BLaER1 treated with 17β-estradiol and CSF1 and Interleukin-3, amounts not matched to agents 10 nM and 100 nM (cell line): Measurements from ENCODE around the gene GGTLC1.

Experiments used
- H3K27ac ChIP-seq, 11 experiments: shearing (Covaris generic); formaldehyde crosslinking; 2 replicates each; pipeline ENCODE4 v1.8.1; 2022
- H3K27me3 ChIP-seq, 11 experiments: shearing (Covaris generic); formaldehyde crosslinking; 2 replicates each; pipeline ENCODE4 v1.8.1; 2022
- H3K36me3 ChIP-seq, 11 experiments: shearing (Covaris generic); formaldehyde crosslinking; 2 replicates each; pipeline ENCODE4 v1.8.1; 2022
- H3K4me1 ChIP-seq, 10 experiments: shearing (Covaris generic); formaldehyde crosslinking; 2 replicates each; pipeline ENCODE4 v1.8.1; 2022
- H3K4me2 ChIP-seq, 11 experiments: shearing (Covaris generic); formaldehyde crosslinking; 2 replicates each; pipeline ENCODE4 v1.8.1; 2022
- H3K4me3 ChIP-seq, 10 experiments: shearing (Covaris generic); formaldehyde crosslinking; 2 replicates each; pipeline ENCODE4 v1.8.1; 2022
- H3K9ac ChIP-seq, 11 experiments: shearing (Covaris generic); formaldehyde crosslinking; 2 replicates each; pipeline ENCODE4 v1.8.1; 2022
- H3K9me3 ChIP-seq, 11 experiments: shearing (Covaris generic); formaldehyde crosslinking; replicated peaks in 1 of 11; 2 replicates each; pipeline ENCODE4 v1.8.1; 2022
- H4K20me1 ChIP-seq, 11 experiments: shearing (Covaris generic); formaldehyde crosslinking; 2 replicates each; pipeline ENCODE4 v1.8.1; 2022
- Cebpa-rat ChIP-seq, 11 experiments: shearing (Covaris generic); IDR thresholded peaks; 2 replicates each; pipeline ENCODE4 v1.8.1; 2022

Gene GGTLC1

GRCh38 chr20:24016607-24017457 is 28.3 kb upstream of the GGTLC1 start:
- no peaks in the 10 kb centered on the region for H4K20me1 ChIP-seq
- H3K4me3 ChIP-seq = no peak overlapping the region
- peaks cover 0 to 3% (median 0%) of the 10 kb centered on the region in 10 experiments; a peak in 1 of 20 replicates for H3K4me1 ChIP-seq
- H3K4me2 ChIP-seq = no peak overlapping the region
- no peaks in the 10 kb centered on the region for H3K36me3 ChIP-seq
- no peaks in the 10 kb centered on the region; a peak in 1 of 22 replicates for H3K27me3 ChIP-seq
- no peak overlapping the region for H3K27ac ChIP-seq
- TF ChIP-seq Cebpa-rat (IDR thresholded peaks at IDR 0.05) = 0 out of 22 replicates have a peak, but pooled peaks of 1 of the 11 experiments have one; percentile 25
- H3K9me3 ChIP-seq = peaks cover 0 to 10% (median 5%) of the 10 kb centered on the region in 11 experiments; a peak in 6 of 22 replicates
- no peak overlapping the region for H3K9ac ChIP-seq

DNA sequence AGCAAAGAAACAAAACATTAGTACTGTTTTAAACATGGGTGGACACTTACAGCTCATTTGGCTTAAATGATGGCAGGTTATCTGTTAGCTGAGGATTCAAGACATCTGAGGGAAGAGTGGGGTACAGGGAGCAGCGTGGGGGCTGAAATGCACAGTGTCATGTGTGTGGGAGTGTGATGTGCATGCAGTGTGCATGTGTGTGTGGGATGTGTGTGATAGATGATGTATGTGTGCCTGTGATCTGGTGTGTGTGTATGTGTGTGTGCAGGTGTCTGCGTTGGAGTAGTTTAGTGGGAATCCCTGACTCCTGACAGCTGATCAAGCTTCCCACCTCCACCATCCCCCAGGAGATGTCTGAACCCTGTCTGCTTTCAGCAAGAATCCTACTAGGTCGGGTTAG is 25.4 kb upstream of the GGTLC1 start:
- no peaks in the 10 kb centered on the region; a peak in 1 of 22 replicates for H3K27me3 ChIP-seq

DNA sequence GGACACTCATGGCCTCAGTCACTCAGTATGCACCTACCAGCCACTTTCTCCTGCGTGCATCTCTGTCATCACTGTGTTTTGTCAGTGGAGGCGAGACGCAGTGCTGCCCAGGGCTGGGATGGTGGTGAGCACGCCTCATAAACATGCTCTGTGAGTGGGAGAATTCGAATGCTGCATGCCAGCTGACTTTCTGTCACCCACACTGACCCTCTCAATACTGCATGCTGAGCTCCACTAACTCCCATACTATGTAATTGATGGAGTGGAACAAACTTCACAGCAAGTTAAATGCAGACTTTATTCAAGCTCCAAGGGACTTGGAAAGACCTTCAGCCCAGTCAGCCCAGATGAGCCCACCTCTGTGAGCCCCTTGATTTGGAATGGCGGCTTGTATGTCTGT is 22.7 kb upstream of the GGTLC1 start:
- Histone ChIP-seq H3K4me1 (peaks cover 0 to 16% (median 13%) of the 10 kb centered on the region in 10 experiments; a peak in 13 of 20 replicates), H3K9me3 (no peaks in the 10 kb centered on the region), H3K27me3 (no peaks in the 10 kb centered on the region), H3K27ac (no peak overlapping the region), H3K4me2 (peak overlapping the region in 6 of 11 experiments; percentile 37 to 65 (median 54); a peak in 11 of 22 replicates), H4K20me1 (no peaks in the 10 kb centered on the region), H3K9ac (no peak overlapping the region), H3K36me3 (no peaks in the 10 kb centered on the region), H3K4me3 (no peak overlapping the region)
- no peak for TF ChIP-seq Cebpa-rat (IDR thresholded peaks at IDR 0.05)

More for the DNA sequence above, 25.4 kb upstream of the GGTLC1 start:
- no peak overlapping the region for H3K4me2 ChIP-seq
- no peak for TF ChIP-seq Cebpa-rat (IDR thresholded peaks at IDR 0.05)
- H3K9ac ChIP-seq = no peak overlapping the region
- H4K20me1 ChIP-seq = no peaks in the 10 kb centered on the region
- H3K36me3 ChIP-seq = no peaks in the 10 kb centered on the region
- no peaks in the 10 kb centered on the region for H3K9me3 ChIP-seq
- no peak overlapping the region for H3K4me3 ChIP-seq
- no peak overlapping the region for H3K27ac ChIP-seq
- H3K4me1 ChIP-seq = peaks cover 0 to 16% (median 13%) of the 10 kb centered on the region in 10 experiments; a peak in 13 of 20 replicates

- H3K4me2 ChIP-seq = no peak overlapping the region
- no peak overlapping the region for H3K4me3 ChIP-seq
- no peaks in the 10 kb centered on the region for H3K36me3 ChIP-seq
- peaks cover 0 to 16% (median 13%) of the 10 kb centered on the region in 10 experiments; a peak in 15 of 20 replicates for H3K4me1 ChIP-seq
- no peak overlapping the region for H3K9ac ChIP-seq
- H4K20me1 ChIP-seq = no peaks in the 10 kb centered on the region
- H3K27ac ChIP-seq = no peak overlapping the region
- no peaks in the 10 kb centered on the region for H3K9me3 ChIP-seq
- no peak for TF ChIP-seq Cebpa-rat (IDR thresholded peaks at IDR 0.05)
- H3K27me3 ChIP-seq = no peaks in the 10 kb centered on the region
These were observed 19.2 kb upstream of the GGTLC1 start for GRCh38 chr20:24007758-24008157.

DNA sequence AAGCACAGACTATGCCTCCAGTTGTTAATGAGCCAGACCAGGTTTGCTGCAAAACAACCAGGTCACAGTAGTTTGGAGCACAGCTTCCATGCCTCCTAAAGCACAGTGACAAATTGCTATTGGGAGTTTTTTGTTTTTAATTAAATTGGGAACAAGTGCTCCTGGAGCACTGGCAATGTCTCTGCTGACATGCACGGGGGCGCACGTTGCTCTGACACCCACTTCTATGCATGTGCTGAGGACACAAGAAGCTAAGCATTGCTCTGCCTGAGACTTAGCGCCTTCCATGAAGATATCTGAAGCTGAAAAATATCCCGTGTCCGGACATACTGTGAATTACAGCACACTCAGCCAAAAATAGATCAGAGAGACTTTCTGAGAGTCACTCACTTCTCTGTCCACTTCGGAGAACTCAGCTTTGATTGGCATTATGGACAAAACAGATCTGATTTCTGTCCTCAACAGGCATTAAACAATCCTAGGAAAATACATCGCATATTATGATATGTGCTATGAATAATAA is 18.6 kb upstream of the GGTLC1 start:
- no peak for TF ChIP-seq Cebpa-rat (IDR thresholded peaks at IDR 0.05)
- H3K27me3 ChIP-seq = no peaks in the 10 kb centered on the region
- no peak overlapping the region for H3K9ac ChIP-seq
- H3K36me3 ChIP-seq = no peaks in the 10 kb centered on the region
- H3K27ac ChIP-seq = no peak overlapping the region
- no peak overlapping the region for H3K4me3 ChIP-seq
- H3K4me1 ChIP-seq = peaks cover 6 to 19% (median 15%) of the 10 kb centered on the region in 10 experiments
- H3K4me2 ChIP-seq = no peak overlapping the region
- no peaks in the 10 kb centered on the region for H3K9me3 ChIP-seq
- H4K20me1 ChIP-seq = no peaks in the 10 kb centered on the region

DNA sequence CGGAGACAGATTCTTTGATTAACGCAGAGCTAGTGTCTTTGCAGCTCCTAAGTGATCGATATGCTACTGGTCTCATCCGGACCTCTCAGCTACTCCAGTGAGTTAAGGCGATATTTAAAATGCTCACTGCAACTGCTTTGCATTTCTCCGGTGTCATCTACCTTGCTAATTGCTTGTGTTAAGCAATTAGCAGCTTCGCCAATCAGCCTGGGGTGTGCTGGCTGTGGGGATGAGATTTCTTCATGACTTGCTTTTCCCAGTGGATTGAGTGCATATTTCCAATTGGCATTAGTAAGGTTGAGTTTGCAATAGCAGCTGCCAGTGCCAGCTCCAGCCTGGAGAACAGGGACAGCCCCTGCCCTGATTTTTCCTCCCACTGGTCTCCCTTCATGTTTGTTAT is 18.0 kb upstream of the GGTLC1 start:
- Histone ChIP-seq H3K4me3 (no peak overlapping the region), H3K36me3 (no peaks in the 10 kb centered on the region), H4K20me1 (no peaks in the 10 kb centered on the region), H3K9ac (no peak overlapping the region), H3K4me2 (no peak overlapping the region), H3K27me3 (no peaks in the 10 kb centered on the region), H3K27ac (no peak overlapping the region), H3K9me3 (no peaks in the 10 kb centered on the region), H3K4me1 (peaks cover 11 to 23% (median 15%) of the 10 kb centered on the region in 10 experiments)
- no peak for TF ChIP-seq Cebpa-rat (IDR thresholded peaks at IDR 0.05)

DNA sequence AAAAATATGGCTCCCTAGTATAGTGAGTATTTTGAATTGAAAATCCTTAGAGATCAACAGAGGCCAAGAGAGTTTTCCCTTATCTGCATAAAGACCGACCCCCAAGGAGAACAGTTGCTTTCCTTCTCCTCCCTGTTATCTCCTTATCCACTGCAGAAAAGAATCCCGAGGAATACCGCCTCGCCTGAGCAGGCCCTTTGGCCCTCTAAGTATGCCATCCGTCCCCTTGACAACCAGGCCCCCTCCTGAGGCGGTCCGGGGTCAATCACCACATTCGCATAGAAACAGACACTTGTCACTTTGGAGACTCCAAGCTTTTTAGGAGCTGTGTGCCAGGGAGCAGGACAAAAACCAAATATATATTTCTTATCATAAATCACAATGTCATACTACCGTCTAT is 15.9 kb upstream of the GGTLC1 start:
- Histone ChIP-seq H3K4me3 (no peak overlapping the region), H3K4me2 (no peak overlapping the region), H4K20me1 (no peaks in the 10 kb centered on the region), H3K36me3 (no peaks in the 10 kb centered on the region), H3K9me3 (no peaks in the 10 kb centered on the region), H3K9ac (no peak overlapping the region), H3K27me3 (no peaks in the 10 kb centered on the region), H3K27ac (no peak overlapping the region), H3K4me1 (peaks cover 0 to 12% (median 9%) of the 10 kb centered on the region in 10 experiments; a peak in 11 of 20 replicates)
- no peak for TF ChIP-seq Cebpa-rat (IDR thresholded peaks at IDR 0.05)

- TF ChIP-seq Cebpa-rat (IDR thresholded peaks at IDR 0.05) = no peak
- Histone ChIP-seq H3K4me2 (no peak overlapping the region; a peak in 1 of 22 replicates), H3K4me3 (no peak overlapping the region), H3K9ac (no peak overlapping the region), H3K27ac (no peak overlapping the region), H3K4me1 (peaks cover 0 to 12% (median 9%) of the 10 kb centered on the region in 10 experiments; a peak in 11 of 20 replicates), H3K36me3 (no peaks in the 10 kb centered on the region), H3K27me3 (no peaks in the 10 kb centered on the region), H3K9me3 (no peaks in the 10 kb centered on the region), H4K20me1 (no peaks in the 10 kb centered on the region)
These were observed 14.3 kb upstream of the GGTLC1 start for GRCh38 chr20:24002896-24003295.

GRCh38 chr20:24001712-24002405 is 13.3 kb upstream of the GGTLC1 start:
- H3K4me2 ChIP-seq = peak overlapping the region in 8 of 11 experiments; percentile 19 to 61 (median 38); a peak in 14 of 22 replicates
- H3K4me1 ChIP-seq = peaks cover 0 to 12% (median 9%) of the 10 kb centered on the region in 10 experiments; a peak in 11 of 20 replicates
- H3K9me3 ChIP-seq = no peaks in the 10 kb centered on the region
- H3K9ac ChIP-seq = no peak overlapping the region
- no peak overlapping the region for H3K27ac ChIP-seq
- H3K36me3 ChIP-seq = no peaks in the 10 kb centered on the region
- no peak overlapping the region for H3K4me3 ChIP-seq
- no peaks in the 10 kb centered on the region for H4K20me1 ChIP-seq
- TF ChIP-seq Cebpa-rat (IDR thresholded peaks at IDR 0.05) = no peak
- H3K27me3 ChIP-seq = no peaks in the 10 kb centered on the region
